GM18520 (cell line): ENCODE data around the gene PRCC.

ENCODE experiments used
- ATAC-seq: cut with Tn5 transposase; IDR thresholded peaks from one replicate; pipeline ENCODE4 v1.9.1; 2021; ENCODE audit not compliant: unreplicated experiment

The PRCC gene

GRCh38 chr1:156840898-156841279 lies 73.6 kb downstream of the PRCC start:
- no peak for ATAC-seq

GRCh38 chr1:156841295-156841855 lies 74.0 kb downstream of the PRCC start:
- no peak for ATAC-seq

GRCh38 chr1:156842618-156843300 lies 75.4 kb downstream of the PRCC start:
- ATAC-seq: no peak

GRCh38 chr1:156844102-156844501 lies 76.8 kb downstream of the PRCC start:
- ATAC-seq: no peak

GRCh38 chr1:156844638-156845037 lies 77.3 kb downstream of the PRCC start:
- ATAC-seq: no peak

- ATAC-seq: no peak
These were observed 78.0 kb downstream of the PRCC start for GRCh38 chr1:156845055-156845952.

- no peak for ATAC-seq
These were observed 78.7 kb downstream of the PRCC start for GRCh38 chr1:156845953-156846545.

- no peak for ATAC-seq
These were observed 79.3 kb downstream of the PRCC start for GRCh38 chr1:156846643-156847042.

GRCh38 chr1:156847591-156848460 lies 80.5 kb downstream of the PRCC start:
- ATAC-seq: no peak

GRCh38 chr1:156848461-156849150 lies 81.3 kb downstream of the PRCC start:
- no peak for ATAC-seq

- ATAC-seq: no peak
These were observed 81.8 kb downstream of the PRCC start for GRCh38 chr1:156849151-156849496.
